GM12864 (cell line): ENCODE data around the gene CTNNA2.

Source experiments
- DNase-seq: peaks from one replicate; pipeline ENCODE4 v3.0.0-alpha.2; 2011; ENCODE audit warnings: low read depth
- H3K4me3 ChIP-seq: 2 replicates; pipeline ENCODE4 v1.5.1; 2011; ENCODE audit warnings: mild to moderate bottlenecking, low read depth, low read length, control low read depth
- TF ChIP-seq, protein P1 (sequence below): IDR thresholded peaks from 2 replicates; pipeline ENCODE4 v1.5.1; 2011; ENCODE audit warnings: low read depth, mild to moderate bottlenecking, moderate library complexity, low read length, control low read depth, inconsistent platforms; ENCODE audit errors: missing control alignments

CTNNA2 gene

GRCh38 chr2:79916285-79916684 is 403.4 kb downstream of the CTNNA2 start:
- no peak overlapping the region for H3K4me3 ChIP-seq
- DNase-seq, result no peak
- TF ChIP-seq, protein P1, sequence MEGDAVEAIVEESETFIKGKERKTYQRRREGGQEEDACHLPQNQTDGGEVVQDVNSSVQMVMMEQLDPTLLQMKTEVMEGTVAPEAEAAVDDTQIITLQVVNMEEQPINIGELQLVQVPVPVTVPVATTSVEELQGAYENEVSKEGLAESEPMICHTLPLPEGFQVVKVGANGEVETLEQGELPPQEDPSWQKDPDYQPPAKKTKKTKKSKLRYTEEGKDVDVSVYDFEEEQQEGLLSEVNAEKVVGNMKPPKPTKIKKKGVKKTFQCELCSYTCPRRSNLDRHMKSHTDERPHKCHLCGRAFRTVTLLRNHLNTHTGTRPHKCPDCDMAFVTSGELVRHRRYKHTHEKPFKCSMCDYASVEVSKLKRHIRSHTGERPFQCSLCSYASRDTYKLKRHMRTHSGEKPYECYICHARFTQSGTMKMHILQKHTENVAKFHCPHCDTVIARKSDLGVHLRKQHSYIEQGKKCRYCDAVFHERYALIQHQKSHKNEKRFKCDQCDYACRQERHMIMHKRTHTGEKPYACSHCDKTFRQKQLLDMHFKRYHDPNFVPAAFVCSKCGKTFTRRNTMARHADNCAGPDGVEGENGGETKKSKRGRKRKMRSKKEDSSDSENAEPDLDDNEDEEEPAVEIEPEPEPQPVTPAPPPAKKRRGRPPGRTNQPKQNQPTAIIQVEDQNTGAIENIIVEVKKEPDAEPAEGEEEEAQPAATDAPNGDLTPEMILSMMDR, result no peak

GRCh38 chr2:79920512-79921076 is 407.7 kb downstream of the CTNNA2 start:
- H3K4me3 ChIP-seq, result no peak overlapping the region
- TF ChIP-seq, protein P1, result no peak
- no peak for DNase-seq

DNA sequence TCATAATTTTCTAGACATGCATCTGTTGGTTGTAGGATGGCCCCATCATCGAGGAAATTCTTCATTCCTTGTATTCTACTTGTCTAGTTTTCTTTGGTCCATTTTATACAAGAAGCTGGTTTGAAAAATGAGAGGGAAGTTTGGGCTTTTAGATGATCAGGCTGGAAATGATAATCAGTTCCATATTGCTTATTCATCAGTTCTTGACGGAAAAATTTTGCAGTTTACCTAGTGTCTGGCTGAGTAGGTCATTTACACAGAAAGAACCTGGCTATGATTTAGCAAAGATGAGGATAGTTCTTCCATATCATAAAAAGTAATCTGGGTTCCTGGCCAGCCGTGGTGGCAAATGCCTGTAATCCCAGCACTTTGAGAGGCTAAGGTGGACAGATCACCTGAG is 416.8 kb downstream of the CTNNA2 start:
- no peak overlapping the region for H3K4me3 ChIP-seq
- no peak for DNase-seq
- TF ChIP-seq, protein P1, result no peak

DNA sequence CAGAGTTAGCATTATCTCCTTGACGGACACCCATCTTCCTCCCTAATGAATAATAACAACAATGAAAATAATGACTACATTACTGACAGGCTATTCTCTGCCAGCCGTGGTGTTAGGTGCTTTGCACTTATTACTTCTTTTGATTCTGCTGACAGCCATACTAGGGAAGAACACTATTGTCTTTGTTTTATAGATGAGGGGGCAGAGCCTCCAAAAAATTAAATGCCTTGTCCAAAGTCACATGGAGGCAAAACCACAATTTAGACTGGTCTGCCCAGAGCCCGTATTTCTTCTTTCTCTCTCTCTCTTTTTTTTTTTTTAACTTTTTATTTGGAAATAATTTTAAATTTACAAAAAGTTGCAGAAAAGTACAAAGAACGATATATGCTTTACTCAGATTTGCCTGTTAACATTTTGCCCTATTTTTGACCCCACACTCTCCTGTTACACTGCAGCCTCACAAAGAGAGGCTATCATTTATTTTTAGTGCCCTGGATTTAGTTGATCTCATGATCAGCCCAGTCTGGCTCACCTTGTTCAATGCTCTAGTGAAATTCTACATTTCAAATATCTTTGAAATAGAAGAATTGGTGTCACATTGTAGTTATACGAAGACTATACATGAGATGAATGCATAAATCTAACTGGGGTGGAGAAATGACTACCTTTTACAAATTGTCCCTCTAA is 422.3 kb downstream of the CTNNA2 start:
- DNase-seq, result no peak
- TF ChIP-seq, protein P1, result no peak
- H3K4me3 ChIP-seq, result no peak overlapping the region

GRCh38 chr2:79935771-79936657 is 423.2 kb downstream of the CTNNA2 start:
- DNase-seq, result no peak
- TF ChIP-seq, protein P1, result peak; percentile 73
- H3K4me3 ChIP-seq, result no peak overlapping the region

DNA sequence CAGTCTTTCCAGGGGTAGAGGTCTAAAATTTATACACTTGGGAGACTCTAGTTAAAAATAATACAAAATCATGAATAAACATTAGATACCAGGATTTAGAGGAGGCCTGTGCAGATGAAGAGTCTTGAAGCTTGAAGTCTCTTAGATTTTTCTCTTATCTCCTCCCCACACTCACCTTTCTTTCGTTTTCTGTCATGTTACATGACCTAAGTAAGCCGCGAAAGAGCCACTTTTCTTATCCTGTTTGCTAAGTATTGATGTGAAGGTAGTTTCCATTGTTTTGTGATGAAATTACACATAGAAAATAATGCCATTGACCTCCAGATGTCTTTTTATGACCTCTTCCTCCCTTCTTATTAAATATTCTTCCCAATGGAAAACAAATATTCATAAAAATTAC is 423.9 kb downstream of the CTNNA2 start:
- TF ChIP-seq, protein P1, result no peak
- H3K4me3 ChIP-seq, result no peak overlapping the region

More for the DNA sequence above, 423.9 kb downstream of the CTNNA2 start:
- DNase-seq, result no peak
